Adrenal gland (tissue), 5 donors: ENCODE measurements around the gene LCE7A.

Source experiments
- POLR2A ChIP-seq, 2 donors: fragments of 450-650 bp; IDR thresholded peaks; one replicate each; pipeline ENCODE4 v1.6.1; 2017; ENCODE audit warnings: antibody characterized with exemption in 2 of 2, mild to moderate bottlenecking in 2 of 2, moderate library complexity in 1 of 2
- TF ChIP-seq, protein P1 (sequence below), 6 experiments: fragments of 450-650 bp in 4 of 6; fragments of 200-600 bp in 2 of 6; sonication (generic) in 1 of 6; IDR thresholded peaks; 1 replicate in 5 of 6; 2 replicates in 1 of 6; pipeline versions ENCODE4 v1.5.1 to v1.8.0; 2016 to 2021; ENCODE audit warnings: antibody characterized with exemption in 6 of 6, mild to moderate bottlenecking in 2 of 6, moderate library complexity in 1 of 6
- donor health status: DM: no; HTN: no; CAD: no.

DNA sequence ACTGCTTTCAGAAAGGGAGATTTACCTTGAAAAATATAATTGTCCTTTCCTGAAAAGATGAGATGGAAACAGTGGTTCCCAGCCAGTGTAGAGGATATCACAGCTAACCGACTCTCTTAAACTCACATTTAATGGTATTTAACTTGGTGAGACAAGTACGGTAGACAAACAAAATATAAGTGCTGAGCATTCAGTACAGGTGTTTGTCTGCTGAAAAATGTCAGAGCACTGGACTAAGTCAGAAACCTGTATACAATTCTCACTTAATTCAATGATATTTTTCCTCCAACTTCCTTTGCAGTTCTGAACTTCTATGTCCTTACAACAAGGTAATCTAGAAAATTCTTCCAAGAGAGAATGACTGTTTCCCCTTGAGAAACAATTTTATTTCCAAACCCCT lies 48.1 kb upstream of the LCE7A start, which contains the start of gene LCE1B:
- no peak for TF ChIP-seq POLR2A (IDR thresholded peaks at IDR 0.05)
- TF ChIP-seq, protein P1, sequence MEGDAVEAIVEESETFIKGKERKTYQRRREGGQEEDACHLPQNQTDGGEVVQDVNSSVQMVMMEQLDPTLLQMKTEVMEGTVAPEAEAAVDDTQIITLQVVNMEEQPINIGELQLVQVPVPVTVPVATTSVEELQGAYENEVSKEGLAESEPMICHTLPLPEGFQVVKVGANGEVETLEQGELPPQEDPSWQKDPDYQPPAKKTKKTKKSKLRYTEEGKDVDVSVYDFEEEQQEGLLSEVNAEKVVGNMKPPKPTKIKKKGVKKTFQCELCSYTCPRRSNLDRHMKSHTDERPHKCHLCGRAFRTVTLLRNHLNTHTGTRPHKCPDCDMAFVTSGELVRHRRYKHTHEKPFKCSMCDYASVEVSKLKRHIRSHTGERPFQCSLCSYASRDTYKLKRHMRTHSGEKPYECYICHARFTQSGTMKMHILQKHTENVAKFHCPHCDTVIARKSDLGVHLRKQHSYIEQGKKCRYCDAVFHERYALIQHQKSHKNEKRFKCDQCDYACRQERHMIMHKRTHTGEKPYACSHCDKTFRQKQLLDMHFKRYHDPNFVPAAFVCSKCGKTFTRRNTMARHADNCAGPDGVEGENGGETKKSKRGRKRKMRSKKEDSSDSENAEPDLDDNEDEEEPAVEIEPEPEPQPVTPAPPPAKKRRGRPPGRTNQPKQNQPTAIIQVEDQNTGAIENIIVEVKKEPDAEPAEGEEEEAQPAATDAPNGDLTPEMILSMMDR (IDR thresholded peaks at IDR 0.05) = no peak
